ENCODE results near the gene TNFRSF6B. TPM values are rescaled to one million over a fixed set of nuclear protein-coding genes. Genes with fewer than 3 reads are reported as not detected.

Gene TNFRSF6B
- total RNA-seq, 1 experiment from 2014 or later, result not detected

GRCh38 chr20:63708301-63709148, 12.1 kb downstream of the TNFRSF6B start:
- H3K4me1 ChIP-seq (ENCODE audit: control insufficient read depth, insufficient read depth, low read length), result peaks cover 16% of the 10 kb centered on the region
- intact Hi-C loops (cut with micrococcal nuclease; ENCODE audit: unreplicated experiment), result no loop called here
- no peak for DNase-seq (ENCODE audit: low read depth, low spot score)
- ChIA-PET POLR2A (interaction anchor here (0.6 kb wide), 1 partner anchor 188 kb away, joined by 3 read pairs; no protein-coding TSS in a partner anchor), CTCF (interaction anchor here (0.7 kb wide), 1 partner anchor 157 kb away, joined by 5 read pairs; the partner anchor contains the start of gene TPD52L2)
- BruUV-seq (replicated peaks), result TSS peak; percentile 72
- in situ Hi-C loops (cut with HindIII; ENCODE audit: low pct_unique_long_range_greater_than_20kb, low sequenced_read_pairs), result no loop called here
- peak overlapping the region; percentile 76 for H3K27ac ChIP-seq (ENCODE audit: low read length)
- peaks cover 14% of the 10 kb centered on the region; the same call in 1 of the 2 replicates for H3K36me3 ChIP-seq (ENCODE audit: control insufficient read depth, insufficient read depth, low read length)
- H3K4me3 ChIP-seq (ENCODE audit: low read depth in 2 of 2, low read length in 2 of 2), result peak overlapping the region; percentile 76 to 90
- H3K27me3 ChIP-seq (ENCODE audit: control insufficient read depth, insufficient read depth, low read length), result no peaks in the 10 kb centered on the region
- ATAC-seq, result peak; percentile 31
- TF ChIP-seq SIN3A (IDR thresholded peaks at IDR 0.05; ENCODE audit: borderline replicate concordance, insufficient read depth, low read depth, low read length), result 0 out of 2 replicates have a peak, but pooled peaks have one; percentile 48
- TF ChIP-seq TCF7L2 (IDR thresholded peaks at IDR 0.05; ENCODE audit: low read depth, low read length), result no peak
- TF ChIP-seq, protein P1, sequence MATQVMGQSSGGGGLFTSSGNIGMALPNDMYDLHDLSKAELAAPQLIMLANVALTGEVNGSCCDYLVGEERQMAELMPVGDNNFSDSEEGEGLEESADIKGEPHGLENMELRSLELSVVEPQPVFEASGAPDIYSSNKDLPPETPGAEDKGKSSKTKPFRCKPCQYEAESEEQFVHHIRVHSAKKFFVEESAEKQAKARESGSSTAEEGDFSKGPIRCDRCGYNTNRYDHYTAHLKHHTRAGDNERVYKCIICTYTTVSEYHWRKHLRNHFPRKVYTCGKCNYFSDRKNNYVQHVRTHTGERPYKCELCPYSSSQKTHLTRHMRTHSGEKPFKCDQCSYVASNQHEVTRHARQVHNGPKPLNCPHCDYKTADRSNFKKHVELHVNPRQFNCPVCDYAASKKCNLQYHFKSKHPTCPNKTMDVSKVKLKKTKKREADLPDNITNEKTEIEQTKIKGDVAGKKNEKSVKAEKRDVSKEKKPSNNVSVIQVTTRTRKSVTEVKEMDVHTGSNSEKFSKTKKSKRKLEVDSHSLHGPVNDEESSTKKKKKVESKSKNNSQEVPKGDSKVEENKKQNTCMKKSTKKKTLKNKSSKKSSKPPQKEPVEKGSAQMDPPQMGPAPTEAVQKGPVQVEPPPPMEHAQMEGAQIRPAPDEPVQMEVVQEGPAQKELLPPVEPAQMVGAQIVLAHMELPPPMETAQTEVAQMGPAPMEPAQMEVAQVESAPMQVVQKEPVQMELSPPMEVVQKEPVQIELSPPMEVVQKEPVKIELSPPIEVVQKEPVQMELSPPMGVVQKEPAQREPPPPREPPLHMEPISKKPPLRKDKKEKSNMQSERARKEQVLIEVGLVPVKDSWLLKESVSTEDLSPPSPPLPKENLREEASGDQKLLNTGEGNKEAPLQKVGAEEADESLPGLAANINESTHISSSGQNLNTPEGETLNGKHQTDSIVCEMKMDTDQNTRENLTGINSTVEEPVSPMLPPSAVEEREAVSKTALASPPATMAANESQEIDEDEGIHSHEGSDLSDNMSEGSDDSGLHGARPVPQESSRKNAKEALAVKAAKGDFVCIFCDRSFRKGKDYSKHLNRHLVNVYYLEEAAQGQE (IDR thresholded peaks at IDR 0.05; ENCODE audit: insufficient read depth in 1 of 2, low read depth in 2 of 2, low read length in 1 of 2), result no peak
- no peak for TF ChIP-seq POLR2AphosphoS5 (IDR thresholded peaks at IDR 0.05; ENCODE audit: low read depth, low read length)
- no peaks in the 10 kb centered on the region for H3K9me3 ChIP-seq (ENCODE audit: control insufficient read depth, insufficient read depth, low read depth, low read length)

DNA sequence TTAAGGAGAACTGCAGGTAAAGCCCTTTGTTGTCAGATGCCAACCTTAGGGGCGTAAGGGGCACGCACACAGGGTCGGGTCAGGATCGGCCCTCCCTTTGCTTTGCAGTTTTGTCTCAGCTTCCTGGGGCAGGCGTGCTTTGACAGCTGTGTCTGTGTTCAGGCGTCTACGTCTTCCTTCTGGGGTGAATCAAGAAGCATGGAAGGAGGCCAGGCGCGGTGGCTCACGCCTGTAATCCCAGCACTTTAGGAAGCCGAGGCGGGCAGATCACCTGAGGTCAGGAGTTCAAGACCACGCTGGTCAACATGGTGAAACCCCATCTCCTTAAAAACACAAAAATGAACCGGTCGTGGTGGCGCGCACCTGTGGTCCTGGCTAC, 12.7 kb downstream of the TNFRSF6B start:
- ChIA-PET CTCF (no interaction called here), POLR2A (no interaction called here)
- no peak for DNase-seq (ENCODE audit: low read depth, low spot score)
- Histone ChIP-seq H3K4me3 (ENCODE audit: low read depth in 2 of 2, low read length in 2 of 2) (peak overlapping the region; percentile 76 to 90), H3K27me3 (ENCODE audit: control insufficient read depth, insufficient read depth, low read length) (no peaks in the 10 kb centered on the region), H3K9me3 (ENCODE audit: control insufficient read depth, insufficient read depth, low read depth, low read length) (no peaks in the 10 kb centered on the region), H3K4me1 (ENCODE audit: control insufficient read depth, insufficient read depth, low read length) (peaks cover 16% of the 10 kb centered on the region), H3K36me3 (ENCODE audit: control insufficient read depth, insufficient read depth, low read length) (peaks cover 14% of the 10 kb centered on the region; the same call in 1 of the 2 replicates), H3K27ac (ENCODE audit: low read length) (peak overlapping the region; percentile 76)
- in situ Hi-C loops (cut with HindIII; ENCODE audit: low pct_unique_long_range_greater_than_20kb, low sequenced_read_pairs) (no loop called here), intact Hi-C loops (cut with micrococcal nuclease; ENCODE audit: unreplicated experiment) (no loop called here)
- no TSS peak for BruUV-seq (replicated peaks)
- TF ChIP-seq CTCF (IDR thresholded peaks at IDR 0.05) (no peak), SIN3A (IDR thresholded peaks at IDR 0.05; ENCODE audit: borderline replicate concordance, insufficient read depth, low read depth, low read length) (0 out of 2 replicates have a peak, but pooled peaks have one; percentile 0)
- ATAC-seq, result no peak

Data from Panc1 (cell line).